Endothelial cell (in vitro differentiated cells): Measurements from ENCODE around the gene ST6GALNAC4. TPM values are rescaled to one million over a fixed set of nuclear protein-coding genes. Genes with fewer than 3 reads are reported as not detected.

ENCODE experiments used
- DNase-seq: peaks from one replicate; pipeline ENCODE4 v3.0.0; 2021; ENCODE audit warnings: low spot score
- H3K27ac Mint-ChIP-seq: one replicate; pipeline ENCODE4 v1.8.0; 2021; ENCODE audit warnings: mixed read lengths, inconsistent platforms; ENCODE audit not compliant: unreplicated experiment
- H3K27me3 Mint-ChIP-seq: one replicate; pipeline ENCODE4 v1.8.0; 2021; ENCODE audit warnings: mild to moderate bottlenecking, moderate library complexity, mixed read lengths, inconsistent platforms; ENCODE audit not compliant: unreplicated experiment
- H3K36me3 Mint-ChIP-seq: one replicate; pipeline ENCODE4 v1.8.0; 2021; ENCODE audit warnings: mild to moderate bottlenecking, low read depth, mixed read lengths, inconsistent platforms; ENCODE audit not compliant: unreplicated experiment
- H3K4me1 Mint-ChIP-seq: one replicate; pipeline ENCODE4 v1.8.0; 2021; ENCODE audit warnings: mild to moderate bottlenecking, mixed read lengths, inconsistent platforms; ENCODE audit not compliant: unreplicated experiment
- H3K4me3 Mint-ChIP-seq: one replicate; pipeline ENCODE4 v1.8.0; 2021; ENCODE audit warnings: mild to moderate bottlenecking, mixed read lengths, inconsistent platforms; ENCODE audit not compliant: unreplicated experiment
- H3K9me3 Mint-ChIP-seq: one replicate; pipeline ENCODE4 v1.8.0; 2021; ENCODE audit warnings: mixed read lengths, inconsistent platforms; ENCODE audit not compliant: unreplicated experiment
- total RNA-seq: library from RNA; stranded (reverse); fragmentation: NEBNext Ultra II Directional; extraction: Animal tissue kit (Norgen Biotek cat#: 25700); gene quantifications from one replicate; pipeline ENCODE4 v1.2.1, GENCODE V29; 2021; ENCODE audit not compliant: unreplicated experiment
- TF ChIP-seq, protein P1 (sequence below): fragments of 200-600 bp; sonication (generic); IDR thresholded peaks from one replicate; pipeline ENCODE4 v1.5.0; 2021; ENCODE audit warnings: antibody characterized with exemption; ENCODE audit not compliant: unreplicated experiment

Gene ST6GALNAC4
- total RNA-seq, 1 donor from 2014 or later = 25.0 TPM

DNA sequence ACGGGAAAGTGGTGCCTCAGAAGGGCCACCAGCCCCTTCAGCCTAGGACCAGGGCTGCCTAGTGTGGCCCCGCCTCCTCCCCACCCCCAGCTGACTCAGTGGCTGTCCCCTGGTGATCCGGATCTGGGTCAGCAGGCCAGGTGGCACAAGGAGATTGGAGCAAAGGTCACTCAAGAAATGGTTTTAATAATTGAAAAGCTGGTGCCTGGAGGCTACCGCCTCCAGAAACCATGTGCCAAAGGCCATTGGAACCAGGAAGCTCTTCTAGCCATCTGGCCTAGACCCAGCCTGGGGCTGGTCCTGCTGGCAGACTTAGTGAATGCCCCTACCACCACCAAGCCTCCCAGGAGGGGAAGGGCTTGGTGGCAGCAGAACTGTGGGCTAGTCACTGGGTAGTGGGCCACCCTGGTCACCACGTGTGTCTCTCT lies 1.5 kb downstream of the ST6GALNAC4 start:
- DNase-seq = no peak
- TF ChIP-seq, protein P1, sequence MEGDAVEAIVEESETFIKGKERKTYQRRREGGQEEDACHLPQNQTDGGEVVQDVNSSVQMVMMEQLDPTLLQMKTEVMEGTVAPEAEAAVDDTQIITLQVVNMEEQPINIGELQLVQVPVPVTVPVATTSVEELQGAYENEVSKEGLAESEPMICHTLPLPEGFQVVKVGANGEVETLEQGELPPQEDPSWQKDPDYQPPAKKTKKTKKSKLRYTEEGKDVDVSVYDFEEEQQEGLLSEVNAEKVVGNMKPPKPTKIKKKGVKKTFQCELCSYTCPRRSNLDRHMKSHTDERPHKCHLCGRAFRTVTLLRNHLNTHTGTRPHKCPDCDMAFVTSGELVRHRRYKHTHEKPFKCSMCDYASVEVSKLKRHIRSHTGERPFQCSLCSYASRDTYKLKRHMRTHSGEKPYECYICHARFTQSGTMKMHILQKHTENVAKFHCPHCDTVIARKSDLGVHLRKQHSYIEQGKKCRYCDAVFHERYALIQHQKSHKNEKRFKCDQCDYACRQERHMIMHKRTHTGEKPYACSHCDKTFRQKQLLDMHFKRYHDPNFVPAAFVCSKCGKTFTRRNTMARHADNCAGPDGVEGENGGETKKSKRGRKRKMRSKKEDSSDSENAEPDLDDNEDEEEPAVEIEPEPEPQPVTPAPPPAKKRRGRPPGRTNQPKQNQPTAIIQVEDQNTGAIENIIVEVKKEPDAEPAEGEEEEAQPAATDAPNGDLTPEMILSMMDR = no peak
- Mint-ChIP-seq H3K4me3 (no peak overlapping the region), H3K4me1 (peaks cover 25% of the 10 kb centered on the region), H3K36me3 (peaks cover 13% of the 10 kb centered on the region), H3K27me3 (peaks cover 4% of the 10 kb centered on the region), H3K27ac (no peak overlapping the region), H3K9me3 (no peaks in the 10 kb centered on the region)

DNA sequence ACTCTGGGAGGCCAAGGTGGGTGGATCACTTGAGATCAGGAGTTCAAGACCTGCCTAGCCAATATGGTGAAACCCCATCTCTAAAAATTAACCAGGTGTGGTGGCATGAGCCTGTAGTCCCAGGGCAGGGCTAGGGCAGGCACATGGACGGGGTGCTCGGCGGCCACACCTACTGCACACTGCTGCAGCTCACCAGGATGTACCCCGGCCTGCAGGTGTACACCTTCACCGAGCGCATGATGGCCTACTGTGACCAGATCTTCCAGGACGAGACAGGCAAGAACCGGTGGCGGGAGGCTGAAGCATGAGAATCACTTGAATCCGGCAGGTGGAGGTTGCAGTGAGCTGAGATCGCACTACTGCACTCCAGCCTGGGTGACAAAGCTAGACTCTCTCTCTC lies 3.2 kb downstream of the ST6GALNAC4 start:
- Mint-ChIP-seq H3K27me3 (peaks cover 4% of the 10 kb centered on the region), H3K9me3 (no peaks in the 10 kb centered on the region), H3K4me3 (peak overlapping the region; percentile 47), H3K4me1 (peaks cover 15% of the 10 kb centered on the region), H3K36me3 (peaks cover 13% of the 10 kb centered on the region), H3K27ac (no peak overlapping the region)
- DNase-seq = no peak
- TF ChIP-seq, protein P1 = no peak

DNA sequence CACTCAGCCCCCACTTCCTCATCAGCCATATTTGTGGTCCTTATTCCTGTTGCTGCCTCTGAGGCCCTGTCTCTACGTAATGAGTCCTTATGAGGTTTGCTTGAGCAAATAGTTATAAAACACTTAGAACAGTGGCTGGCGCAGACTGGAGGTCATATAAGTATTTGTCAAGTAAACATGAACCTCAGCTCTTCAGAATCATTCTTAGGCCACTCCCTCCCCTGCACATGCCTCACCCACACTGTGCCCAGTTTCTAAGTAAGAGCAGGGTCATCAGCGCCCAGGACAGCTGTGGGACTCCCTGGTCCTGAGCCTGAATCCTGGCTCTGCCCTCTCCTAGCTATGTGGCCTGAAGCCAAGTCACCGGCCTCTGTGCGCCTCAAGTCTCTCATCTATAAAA lies 4.0 kb downstream of the ST6GALNAC4 start:
- H3K27ac Mint-ChIP-seq = no peak overlapping the region
- H3K4me3 Mint-ChIP-seq = no peak overlapping the region
- no peaks in the 10 kb centered on the region for H3K9me3 Mint-ChIP-seq
- peaks cover 4% of the 10 kb centered on the region for H3K27me3 Mint-ChIP-seq
- TF ChIP-seq, protein P1 = no peak
- H3K36me3 Mint-ChIP-seq = peaks cover 13% of the 10 kb centered on the region
- DNase-seq = no peak
- peaks cover 10% of the 10 kb centered on the region for H3K4me1 Mint-ChIP-seq

DNA sequence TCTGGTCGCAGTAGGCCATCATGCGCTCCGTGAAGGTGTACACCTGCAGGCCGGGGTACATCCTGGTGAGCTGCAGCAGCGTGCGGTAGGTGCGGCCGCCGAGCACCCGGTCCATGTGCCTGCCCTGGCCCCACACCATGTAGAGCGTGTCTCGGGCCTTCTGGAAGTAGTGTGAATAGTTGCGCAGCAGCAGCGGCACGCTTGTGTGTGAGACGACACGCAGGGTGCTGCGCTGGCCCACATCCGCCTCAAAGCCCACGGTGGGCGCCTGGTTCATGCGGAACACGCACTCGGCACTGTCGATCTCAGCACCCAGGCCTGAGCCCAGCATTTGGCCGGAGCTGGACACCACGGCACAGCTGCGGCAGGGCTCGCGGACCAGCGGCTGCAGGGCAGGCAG lies 4.5 kb downstream of the ST6GALNAC4 start:
- H3K27ac Mint-ChIP-seq = no peak overlapping the region
- H3K27me3 Mint-ChIP-seq = peaks cover 4% of the 10 kb centered on the region
- H3K36me3 Mint-ChIP-seq = peaks cover 13% of the 10 kb centered on the region
- H3K4me3 Mint-ChIP-seq = no peak overlapping the region
- TF ChIP-seq, protein P1 = no peak
- peaks cover 7% of the 10 kb centered on the region for H3K4me1 Mint-ChIP-seq
- no peak for DNase-seq
- H3K9me3 Mint-ChIP-seq = no peaks in the 10 kb centered on the region

DNA sequence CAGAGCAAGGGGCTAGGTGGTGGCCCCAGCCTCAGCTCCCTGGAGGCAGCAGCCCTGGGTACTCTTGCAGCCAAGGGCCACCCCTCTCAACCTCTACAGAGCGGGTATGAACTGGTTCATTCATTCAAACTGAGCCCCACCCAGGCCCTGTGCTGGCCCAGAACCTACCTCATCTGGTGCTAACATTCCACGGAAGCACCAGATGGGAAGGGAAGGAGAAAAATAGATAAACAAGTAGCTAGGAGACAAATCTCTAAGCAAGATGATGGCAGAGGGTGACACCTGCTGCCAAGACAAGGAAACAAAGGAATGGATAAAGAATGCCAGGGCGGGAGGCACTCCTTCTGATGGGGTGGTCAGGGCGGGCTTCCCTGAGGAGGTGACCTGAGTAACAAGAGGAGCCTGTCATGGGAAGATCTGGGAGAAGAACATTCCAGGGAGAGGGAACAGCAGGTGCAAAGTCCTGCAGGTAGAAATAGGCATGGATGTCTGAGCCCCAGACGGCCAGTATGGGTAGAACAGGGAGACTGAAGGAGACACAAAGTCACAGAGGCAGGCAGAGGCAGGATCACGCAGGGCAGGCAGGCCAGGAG lies 6.1 kb downstream of the ST6GALNAC4 start:
- Mint-ChIP-seq H3K4me3 (no peak overlapping the region), H3K27me3 (peaks cover 4% of the 10 kb centered on the region), H3K9me3 (no peaks in the 10 kb centered on the region), H3K27ac (no peak overlapping the region), H3K4me1 (peaks cover 6% of the 10 kb centered on the region), H3K36me3 (peaks cover 13% of the 10 kb centered on the region)
- TF ChIP-seq, protein P1 = no peak
- no peak for DNase-seq
